GM23248 (cell line): ENCODE data around the gene ALX3.

ENCODE experiments used
- EZH2 ChIP-seq: fragments of 200-600 bp; sonication (generic); IDR thresholded peaks from 2 replicates; pipeline ENCODE4 v1.6.1; 2018; ENCODE audit warnings: antibody characterized with exemption, mild to moderate bottlenecking; ENCODE audit not compliant: insufficient read depth, poor library complexity, severe bottlenecking
- EZH2phosphoT487 ChIP-seq: fragments of 200-600 bp; sonication (generic); IDR thresholded peaks from 2 replicates; pipeline ENCODE4 v1.6.1; 2018; ENCODE audit warnings: antibody characterized with exemption, moderate library complexity, mild to moderate bottlenecking, low read depth; ENCODE audit not compliant: insufficient read depth

- TF ChIP-seq EZH2 (no peak), EZH2phosphoT487 (no peak)
Observed at GRCh38 chr1:110032327-110032726, 38.1 kb downstream of the ALX3 start.
